HepG2 (cell line): Measurements from ENCODE around the gene KIF1C. TPM values are rescaled to one million over a fixed set of nuclear protein-coding genes. Genes with fewer than 3 reads are reported as not detected.

Experiments
- CEBPB ChIP-seq: IDR thresholded peaks from 2 replicates; pipeline ENCODE4 v1.6.1; 2011; ENCODE audit warnings: low read depth, low read length, improper control_type of control experiment, borderline replicate concordance
- KLF12 ChIP-seq: sonication (generic); formaldehyde crosslinking; IDR thresholded peaks from 2 replicates; pipeline ENCODE4 v1.4.0; 2020; ENCODE audit warnings: missing genetic modification reagents, borderline replicate concordance
- MED13 ChIP-seq: sonication (generic); formaldehyde crosslinking; IDR thresholded peaks from 2 replicates; pipeline ENCODE4 v1.5.0; 2020; ENCODE audit warnings: missing genetic modification reagents
- MIER2 ChIP-seq: IDR thresholded peaks from 2 replicates; pipeline ENCODE4 v1.6.1; 2016; ENCODE audit warnings: missing biosample characterization, missing genetic modification reagents
- MLLT10 ChIP-seq: sonication (generic); formaldehyde crosslinking; IDR thresholded peaks from 2 replicates; pipeline ENCODE4 v1.4.0; 2020; ENCODE audit warnings: missing genetic modification reagents
- NBN ChIP-seq: fragments of 450-650 bp; conservative IDR thresholded peaks from 2 replicates; pipeline ENCODE4 v1.6.1; 2017
- PRDM10 ChIP-seq: sonication (generic); formaldehyde crosslinking; IDR thresholded peaks from 2 replicates; pipeline ENCODE4 v1.4.0; 2020; ENCODE audit warnings: low read depth, missing genetic modification reagents
- PREB ChIP-seq: sonication (generic); formaldehyde crosslinking; IDR thresholded peaks from 2 replicates; pipeline ENCODE4 v1.4.0; 2020; ENCODE audit warnings: missing genetic modification reagents
- ZFP90 ChIP-seq: sonication (generic); formaldehyde crosslinking; IDR thresholded peaks from 2 replicates; pipeline ENCODE4 v1.8.0; 2022; ENCODE audit warnings: missing genetic modification reagents, mild to moderate bottlenecking, inconsistent platforms, borderline replicate concordance
- ZNF142 ChIP-seq: sonication (generic); formaldehyde crosslinking; IDR thresholded peaks from 2 replicates; pipeline ENCODE4 v1.4.0; 2020; ENCODE audit warnings: missing genetic modification reagents
- ZNF274 ChIP-seq: sonication (generic); formaldehyde crosslinking; IDR thresholded peaks from 2 replicates; pipeline ENCODE4 v1.5.1; 2020; ENCODE audit warnings: mild to moderate bottlenecking, missing genetic modification reagents
- ZNF496 ChIP-seq: sonication (generic); formaldehyde crosslinking; IDR thresholded peaks from 2 replicates; pipeline ENCODE4 v1.8.1; 2023; ENCODE audit warnings: mild to moderate bottlenecking, moderate library complexity, missing genetic modification reagents; ENCODE audit not compliant: insufficient replicate concordance
- ZNF770 ChIP-seq: sonication (generic); formaldehyde crosslinking; IDR thresholded peaks from 2 replicates; pipeline ENCODE4 v1.5.0; 2020; ENCODE audit warnings: mild to moderate bottlenecking, missing genetic modification reagents
- polyA plus RNA-seq, 8 experiments: library from polyadenylated mRNA; depleted of rRNA in 3 of 8; stranded (reverse) in 7 of 8; unstranded in 1 of 8; fragments of >200 nt; fragmentation: Illumina TruSeq in 4 of 8; extraction: Trizol in 4 of 8; gene quantifications; 2 replicates each; pipeline versions ENCODE4 v1.2.1 to v1.2.3, GENCODE V29; 2011 to 2016; ENCODE audit warnings: low read depth in 4 of 8, missing spikeins in 1 of 8, mixed read lengths in 1 of 8; ENCODE audit not compliant: insufficient read depth in 1 of 8
- total RNA-seq, 5 experiments: library from RNA; depleted of rRNA; stranded (reverse); fragments of >200 nt; fragmentation: Illumina TruSeq; extraction: Trizol; gene quantifications; 2 replicates each; pipeline ENCODE4 v1.2.3, GENCODE V29; 2016; ENCODE audit warnings: low read depth in 1 of 5

Gene KIF1C
- total and polyA plus RNA-seq, 2 of the 13 experiments (the other 11 are each of a cell fraction or from before 2014, with no cell fraction given) = 70.0 to 104 TPM

GRCh38 chr17:4967539-4968485 is 29.9 kb upstream of the KIF1C start, which contains the start of gene SPAG7 (continued):
- TF ChIP-seq ZNF770 (CRISPR knock-in tag) = peak; percentile 88
- TF ChIP-seq CEBPB = no peak
- TF ChIP-seq MED13 (CRISPR knock-in tag) = no peak; the same call in 1 of the 2 replicates
- TF ChIP-seq ZNF274 (CRISPR knock-in tag) = no peak
- TF ChIP-seq ZNF142 (CRISPR knock-in tag) = no peak
- no peak; the same call in 1 of the 2 replicates for TF ChIP-seq KLF12 (CRISPR knock-in tag)
- no peak for TF ChIP-seq ZFP90 (CRISPR knock-in tag)
- TF ChIP-seq PRDM10 = peak; percentile 70; the same call in 1 of the 2 replicates
- no peak for TF ChIP-seq PREB (CRISPR knock-in tag)
- TF ChIP-seq ZNF496 = no peak
- TF ChIP-seq NBN = no peak
- TF ChIP-seq MIER2 (CRISPR knock-in tag) = 0 out of 2 replicates have a peak, but pooled peaks have one; percentile 39
- TF ChIP-seq MLLT10 (CRISPR knock-in tag) = no peak
